ENCODE measurements around the gene CYB5R3.

CYB5R3 gene

DNA sequence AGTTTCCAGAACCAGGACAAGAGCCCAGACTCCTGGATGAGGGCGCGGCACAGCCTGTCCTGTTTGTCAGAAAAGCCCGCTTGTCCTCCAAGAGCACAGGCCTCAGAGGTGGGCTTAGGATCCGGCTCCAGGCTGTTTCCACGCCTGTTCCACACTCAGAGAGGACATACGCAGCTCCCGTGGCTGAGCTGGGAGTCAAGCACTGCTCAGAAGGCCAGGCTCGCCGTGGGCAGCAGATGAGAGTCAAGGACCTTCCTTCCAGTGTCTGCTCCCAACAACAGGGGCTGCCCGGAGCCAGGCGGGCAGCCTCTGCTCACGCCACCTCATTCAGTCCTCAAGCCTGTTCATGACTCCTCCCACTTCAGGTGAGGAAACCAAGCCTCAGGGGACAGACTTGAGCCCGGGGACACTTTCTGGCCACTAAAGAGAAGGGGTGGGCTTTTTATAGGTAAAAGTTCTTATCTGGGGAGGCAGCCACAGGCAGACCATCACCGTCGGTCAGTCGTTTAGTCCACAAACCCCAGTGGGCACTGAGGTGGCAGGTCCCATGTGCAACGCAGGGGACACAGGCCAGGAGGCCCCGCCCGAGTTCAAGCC, 3.8 kb downstream of the CYB5R3 start:
- no peak for DNase-seq (ENCODE audit: low spot score)

DNA sequence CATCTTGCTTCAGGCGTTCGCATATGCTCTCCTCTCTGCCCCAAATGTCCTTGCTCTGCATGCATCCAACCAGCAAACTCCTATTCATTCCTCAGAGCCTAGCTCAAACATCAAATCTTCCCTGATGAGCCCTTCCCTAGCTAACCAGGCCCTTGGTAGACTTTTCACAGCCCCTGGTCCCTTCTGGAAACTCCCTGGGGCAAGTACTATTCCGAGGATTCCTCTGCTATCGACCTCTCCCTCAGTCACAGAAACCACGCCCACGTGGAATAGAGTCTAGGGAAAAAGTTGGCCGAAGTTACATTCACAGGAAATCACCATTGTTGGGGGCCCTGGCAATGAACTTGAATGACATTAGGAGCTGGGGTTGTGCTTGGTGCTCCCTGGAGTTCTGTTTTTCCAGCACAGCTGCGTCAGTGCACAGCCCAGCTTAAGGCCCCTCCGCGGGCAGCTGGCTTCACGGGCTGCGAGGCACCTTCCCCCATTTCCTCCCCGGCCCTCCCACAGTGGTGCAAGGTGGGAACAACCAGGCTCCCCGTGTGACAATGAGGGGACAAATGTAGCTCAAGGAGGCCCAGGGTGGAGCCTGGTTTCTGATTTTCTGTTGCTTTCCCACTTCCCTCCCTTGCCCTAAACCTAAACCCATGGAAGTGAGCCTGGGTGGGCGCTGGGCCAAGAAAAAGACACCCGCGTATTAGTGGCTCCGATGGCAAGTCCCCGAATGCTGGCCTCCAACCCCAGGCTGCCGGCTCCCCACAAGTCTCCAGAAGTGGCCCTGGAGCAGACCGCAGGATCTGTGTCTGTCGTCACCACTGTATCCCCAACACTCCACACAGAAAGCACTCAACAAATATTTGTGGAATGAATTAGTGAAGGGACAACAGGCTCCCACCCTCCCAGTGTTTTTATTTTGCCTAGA, 4.5 kb downstream of the CYB5R3 start:
- DNase-seq (ENCODE audit: low spot score), result no peak

DNA sequence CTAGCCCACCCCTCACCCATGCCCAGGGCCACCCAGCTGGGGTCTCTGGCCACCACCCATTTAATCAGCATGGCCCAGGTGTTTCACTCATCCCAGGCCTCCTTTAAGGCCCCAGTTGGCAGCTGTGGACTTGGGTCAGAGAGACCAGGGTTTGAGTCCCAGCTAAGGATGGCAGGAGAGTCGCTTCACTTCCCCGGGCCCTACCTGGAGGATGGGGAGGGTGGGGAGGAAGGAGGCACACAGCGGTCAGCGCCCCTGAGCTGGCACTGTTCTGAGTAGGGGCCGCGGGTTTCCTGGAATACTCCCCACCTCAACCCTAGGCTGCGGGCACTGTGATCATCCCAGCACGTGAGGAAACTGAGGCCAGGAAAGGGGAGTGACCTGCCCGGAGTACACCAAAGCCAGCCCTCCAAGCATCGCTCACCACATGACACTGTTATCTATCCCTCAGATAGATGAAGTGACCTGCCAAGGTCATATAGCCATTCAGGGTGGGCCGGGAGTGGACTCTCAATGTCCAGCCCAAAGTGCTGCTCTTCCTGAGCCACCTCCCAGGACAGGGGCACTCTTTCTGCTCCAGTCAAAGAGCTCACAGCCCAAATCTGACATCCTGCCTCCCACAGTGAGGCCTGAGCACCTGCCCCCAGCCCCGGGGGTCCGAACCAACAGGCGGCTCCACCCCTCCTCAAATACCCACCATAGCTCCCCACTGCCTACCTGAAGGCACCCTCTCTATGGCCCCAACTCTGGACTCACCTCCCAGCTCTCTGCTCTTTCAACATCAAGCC, 5.4 kb downstream of the CYB5R3 start:
- no peak for DNase-seq (ENCODE audit: low spot score)

DNA sequence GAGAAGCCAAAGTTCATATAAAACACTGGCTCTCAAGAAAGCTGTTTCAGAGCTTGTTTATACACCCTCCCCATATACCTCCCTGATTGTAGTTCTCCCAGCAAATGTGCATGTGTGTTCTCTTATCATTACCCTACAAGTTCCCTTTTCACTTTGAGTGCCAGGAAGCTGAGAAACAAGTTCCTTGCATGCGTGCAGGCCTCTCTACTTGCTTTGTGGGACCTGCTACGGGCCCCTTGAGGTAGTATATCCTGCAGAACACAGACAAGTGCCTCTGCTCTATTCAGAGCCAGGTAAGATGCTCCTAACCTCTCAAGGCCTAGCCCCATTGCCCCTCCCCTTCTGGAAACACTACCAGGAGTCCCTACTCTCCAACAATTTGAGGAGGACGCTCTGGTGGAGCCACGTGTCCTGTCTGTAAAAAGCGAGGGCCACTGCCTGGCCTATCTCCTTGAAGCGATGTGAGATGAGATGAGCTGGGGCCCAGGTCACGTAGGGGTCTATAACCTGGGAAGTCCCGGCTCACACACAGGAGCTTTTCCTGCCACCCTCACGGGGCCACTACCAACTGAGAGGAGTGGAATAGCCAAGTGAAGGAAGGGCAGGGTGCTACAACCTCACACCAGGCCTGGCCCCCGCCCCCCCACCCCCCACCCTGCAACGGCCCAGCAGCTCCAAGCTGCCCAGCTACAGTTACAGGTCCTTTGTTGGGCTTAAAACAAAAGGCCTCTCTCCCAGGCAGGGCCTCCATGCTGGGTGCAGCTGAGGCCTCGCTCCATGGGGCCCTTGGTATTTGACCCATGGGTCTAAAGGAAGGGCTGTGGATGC, 6.2 kb downstream of the CYB5R3 start:
- no peak for DNase-seq (ENCODE audit: low spot score)

DNA sequence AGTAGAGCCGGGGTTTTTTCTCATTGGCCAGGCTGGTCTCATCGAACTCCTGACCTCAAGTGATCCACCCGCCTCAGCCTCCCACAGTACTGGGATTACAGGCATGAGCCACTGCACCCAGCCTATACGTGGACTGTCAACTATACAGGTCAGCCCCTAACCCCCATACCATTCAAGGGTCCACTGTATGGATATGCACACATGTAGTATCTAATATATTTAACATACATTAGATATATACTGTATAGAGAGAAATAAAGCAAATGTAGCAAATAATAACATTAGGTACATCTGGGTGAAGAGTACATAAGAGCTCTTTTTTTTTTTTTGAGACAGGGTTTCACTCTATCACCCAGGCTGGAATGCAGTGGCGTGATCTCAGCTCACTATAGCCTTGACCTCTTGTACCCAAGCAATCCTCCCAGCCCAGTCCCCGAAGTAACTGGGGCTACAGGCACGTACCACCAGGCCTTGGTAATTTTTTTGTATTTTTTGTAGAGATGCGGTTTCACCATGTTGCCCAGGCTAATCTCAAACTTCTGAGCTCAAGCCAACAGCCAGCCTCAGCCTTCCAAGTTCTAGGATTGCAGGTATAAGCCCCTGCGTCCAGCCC, 7.3 kb downstream of the CYB5R3 start:
- no peak for DNase-seq (ENCODE audit: low spot score)

DNA sequence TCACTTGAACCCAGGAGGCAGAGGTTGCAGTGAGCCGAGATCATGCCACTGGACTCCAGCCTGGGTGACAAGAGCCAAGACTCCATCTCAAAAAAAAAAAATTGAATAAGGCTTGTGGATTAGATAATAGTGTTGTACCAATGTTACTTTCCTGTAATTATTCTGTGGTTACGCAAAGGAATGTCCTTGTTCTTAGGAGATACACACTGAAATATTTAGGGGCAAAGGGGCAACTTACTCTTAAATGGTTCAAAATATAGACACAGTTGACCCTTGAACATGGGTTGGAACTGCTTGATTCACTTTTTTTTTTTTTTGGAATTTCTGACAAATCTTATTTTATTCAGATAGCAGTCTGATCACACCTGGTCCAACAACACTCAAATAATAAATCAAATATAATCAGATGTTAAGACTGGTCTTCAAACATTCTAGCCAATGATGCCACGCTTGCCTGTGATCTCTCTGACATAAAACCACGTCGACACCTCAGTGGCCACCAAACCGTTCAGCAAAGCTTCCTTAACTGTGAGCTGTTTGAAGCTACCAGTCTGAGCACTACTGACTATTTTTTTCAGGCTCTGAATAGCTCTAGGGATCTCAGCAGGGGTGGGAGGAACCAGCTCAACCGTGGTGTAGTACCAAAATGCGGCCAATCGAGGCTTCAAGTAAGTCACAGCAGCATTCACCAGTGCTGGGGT, 9.5 kb downstream of the CYB5R3 start:
- DNase-seq (ENCODE audit: low spot score), result no peak

DNA sequence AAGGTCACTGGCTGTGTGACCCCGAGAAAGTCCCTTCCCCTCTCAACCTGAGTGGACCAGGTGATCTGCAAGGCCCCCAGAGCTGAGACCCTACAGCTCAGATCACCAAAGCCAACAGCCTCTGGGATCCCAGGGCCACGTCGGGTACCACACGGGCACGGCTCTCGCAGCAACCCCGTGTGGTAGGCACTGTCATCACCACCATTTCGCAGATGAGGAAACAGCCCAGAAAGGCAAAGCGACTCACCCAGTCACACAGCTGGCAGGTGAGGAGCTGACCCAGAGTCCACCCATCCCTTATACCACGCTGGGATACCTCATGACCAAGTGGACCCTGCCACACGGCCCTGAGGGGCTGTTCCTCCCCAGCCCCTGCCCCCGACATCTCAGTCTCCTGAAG, 11.6 kb downstream of the CYB5R3 start:
- DNase-seq (ENCODE audit: low spot score), result no peak

DNA sequence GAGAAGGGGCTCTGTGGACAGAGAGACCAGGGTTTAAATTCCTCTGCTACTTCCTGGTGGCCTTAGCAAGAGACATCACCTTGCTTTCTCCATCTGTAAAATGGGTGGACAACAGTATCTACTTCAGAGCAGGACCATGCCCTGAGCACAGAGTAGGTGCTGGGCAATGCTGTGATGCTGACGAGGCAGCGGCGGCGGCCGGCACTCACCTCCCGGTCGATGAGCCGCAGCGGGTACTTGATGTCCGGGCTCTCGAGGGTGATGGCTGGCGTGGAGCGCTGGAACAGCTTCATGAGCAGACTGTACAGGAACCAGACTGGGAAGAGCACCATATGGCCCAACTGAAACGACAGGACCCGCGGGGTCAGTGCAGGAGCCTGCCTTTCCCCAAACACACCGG, 12.7 kb downstream of the CYB5R3 start:
- DNase-seq (ENCODE audit: low spot score), result no peak

DNA sequence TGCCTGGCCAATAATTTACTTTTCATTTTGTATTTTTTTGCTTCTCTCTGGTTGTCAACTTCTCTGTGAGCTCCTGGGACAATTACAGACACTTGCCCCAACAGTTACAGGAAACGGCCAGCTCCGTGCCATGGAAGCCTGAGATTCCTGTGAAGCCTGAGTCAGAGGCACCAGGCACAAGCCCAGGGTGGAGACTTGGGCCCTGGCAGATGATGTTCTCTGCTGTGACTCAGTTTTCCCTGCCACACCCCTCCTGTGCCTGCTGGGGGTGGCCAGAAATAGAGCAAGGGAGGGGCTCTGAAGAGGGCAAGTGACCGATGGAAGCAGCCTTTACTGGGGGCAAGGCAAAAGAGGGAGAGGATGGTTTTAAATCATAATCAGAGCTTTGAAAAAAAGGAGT, 13.7 kb downstream of the CYB5R3 start:
- DNase-seq (ENCODE audit: low spot score), result no peak

DNA sequence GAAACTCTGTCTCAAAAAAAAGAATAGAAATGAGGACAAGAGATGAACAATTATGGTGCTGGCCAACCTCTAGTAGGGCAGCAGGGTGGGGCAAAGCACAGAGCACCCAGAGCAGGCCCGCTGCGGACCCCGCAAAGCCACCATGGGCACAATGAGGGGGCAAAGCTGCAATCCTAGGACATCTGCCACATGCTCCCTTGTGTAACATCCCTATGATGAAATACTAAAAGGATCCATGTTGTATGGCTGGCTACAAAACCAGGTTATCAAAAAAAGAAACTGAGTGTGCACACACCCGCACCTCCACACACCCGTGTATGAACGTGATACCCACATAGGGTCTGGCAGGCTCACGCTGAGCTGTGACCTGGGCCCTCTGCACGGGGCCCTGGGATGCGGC, 16.2 kb downstream of the CYB5R3 start:
- no peak for DNase-seq (ENCODE audit: low spot score)

DNA sequence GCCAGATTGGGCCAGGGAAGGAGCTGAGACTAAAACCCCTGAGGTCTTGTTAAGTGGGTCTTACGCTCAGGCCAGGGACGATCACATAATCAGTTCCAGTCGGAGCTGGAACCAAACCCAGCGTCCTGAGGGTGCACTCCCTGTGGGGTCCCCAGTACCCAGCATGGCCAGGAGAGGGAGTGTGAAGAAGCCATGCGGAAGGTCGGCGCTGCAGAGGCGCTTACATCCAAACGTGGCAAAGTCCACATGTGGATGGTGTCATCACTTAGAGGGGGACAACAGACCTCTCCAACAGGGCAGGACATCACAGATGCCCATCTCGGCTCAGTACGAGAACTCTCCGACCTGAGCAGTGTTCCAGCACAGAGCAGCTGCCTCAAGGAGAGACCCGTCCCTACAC, 17.1 kb downstream of the CYB5R3 start:
- no peak for DNase-seq (ENCODE audit: low spot score)

DNA sequence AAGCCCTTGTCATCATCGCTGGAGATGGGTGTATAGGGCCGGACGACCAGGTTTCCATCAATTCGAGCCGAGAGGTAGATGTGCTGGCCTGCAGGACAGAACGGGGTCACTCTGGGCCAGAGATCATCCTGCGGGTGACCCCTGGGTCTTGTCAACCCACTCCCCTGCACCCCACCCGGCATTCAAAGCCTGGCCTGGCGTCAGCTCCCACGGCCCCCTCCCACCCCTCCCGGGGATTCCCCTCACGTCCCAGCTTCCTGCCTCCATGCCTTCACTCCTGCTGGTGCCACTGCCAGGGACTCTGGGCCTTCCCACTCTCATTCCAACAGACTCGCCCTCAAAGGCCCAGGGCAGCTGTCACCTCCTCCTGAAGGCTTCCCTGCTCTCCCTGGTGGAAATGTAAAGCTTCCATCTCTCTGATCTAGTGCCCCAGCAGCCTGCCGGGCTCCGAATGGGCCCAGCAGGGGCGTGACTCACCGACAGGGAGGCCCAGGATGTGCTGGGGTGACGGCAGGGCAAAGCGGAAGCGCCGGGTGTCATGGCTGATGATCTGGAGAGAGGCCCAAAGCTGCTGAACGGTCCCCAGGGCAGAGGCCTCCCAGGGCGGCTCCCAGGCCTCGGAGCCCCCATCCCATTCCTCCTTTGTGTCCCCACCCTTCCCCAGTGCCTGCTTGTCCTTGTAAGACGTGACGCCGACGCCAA, 18.1 kb downstream of the CYB5R3 start:
- no peak for DNase-seq (ENCODE audit: low spot score)

DNA sequence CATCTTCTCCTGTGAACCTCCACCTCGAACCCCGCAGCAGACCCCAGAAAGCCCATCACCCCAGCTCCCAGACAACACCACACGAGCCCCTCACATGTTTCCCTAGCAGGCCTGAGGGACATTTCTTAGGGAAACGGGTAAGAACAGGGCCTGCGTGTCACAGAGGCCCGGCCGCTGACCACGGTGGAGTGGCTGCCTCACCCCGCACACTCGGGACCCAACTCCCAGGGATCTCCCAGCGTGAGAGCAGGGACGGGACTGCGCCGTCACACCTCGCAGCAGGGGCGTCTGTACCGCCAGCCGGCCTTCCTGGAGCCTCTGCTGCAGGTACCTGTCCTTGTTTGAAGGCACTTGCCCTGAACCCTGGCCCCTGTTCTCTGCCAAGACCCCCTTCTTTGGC, 19.0 kb downstream of the CYB5R3 start:
- no peak for DNase-seq (ENCODE audit: low spot score)

DNA sequence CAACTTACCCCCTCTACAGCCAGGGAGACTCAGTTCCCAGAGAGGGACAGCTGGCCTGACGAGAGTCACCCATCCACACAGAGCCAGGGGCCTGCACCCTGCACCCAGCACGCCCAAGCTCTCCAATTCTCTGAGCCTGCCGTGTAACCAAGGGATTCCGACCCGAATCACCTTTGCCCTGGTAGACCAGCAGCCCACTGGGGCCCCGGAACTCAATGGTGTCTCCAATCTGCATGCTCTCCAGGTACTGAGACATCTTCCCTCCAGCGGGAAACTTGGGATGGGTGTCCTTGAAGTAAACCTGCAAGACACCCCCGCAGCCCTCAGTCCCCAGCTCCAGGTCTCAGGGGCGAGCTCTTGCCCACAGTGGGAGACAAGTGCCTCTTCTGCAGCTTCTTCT, 21.2 kb downstream of the CYB5R3 start:
- no peak for DNase-seq (ENCODE audit: low spot score)

DNA sequence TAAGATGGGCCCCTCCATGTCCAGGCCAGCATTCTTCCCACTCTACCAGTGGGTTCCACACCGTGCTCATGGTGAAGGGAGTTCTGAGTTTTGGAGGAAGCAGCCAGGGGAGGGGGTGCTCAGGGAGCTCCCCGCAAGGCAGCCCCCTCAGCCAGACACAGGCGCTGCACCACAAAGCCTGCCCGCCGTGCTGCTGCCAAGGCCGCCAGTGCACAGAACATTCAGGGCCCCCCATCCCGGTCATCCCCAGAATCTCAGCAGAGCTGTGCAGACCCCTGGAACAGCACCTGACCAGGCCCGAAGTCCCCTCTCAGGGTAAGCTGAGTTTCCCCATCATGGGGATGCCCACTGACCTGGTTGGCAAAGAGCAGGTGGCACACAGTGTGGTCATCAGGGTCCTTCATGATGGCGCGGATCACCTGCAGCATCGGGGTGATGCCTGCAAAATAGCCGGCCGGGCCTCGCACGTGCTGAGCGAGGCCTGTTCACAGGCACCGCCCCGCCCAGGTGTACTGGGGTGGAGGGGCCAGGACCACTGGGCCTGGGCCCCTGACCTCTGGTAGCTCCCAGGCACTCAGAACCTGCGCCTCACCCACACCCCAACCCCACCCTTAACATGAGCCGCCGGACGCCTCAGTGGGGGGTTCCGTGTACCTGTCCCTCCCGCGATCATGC, 22.1 kb downstream of the CYB5R3 start:
- DNase-seq (ENCODE audit: low spot score), result no peak

DNA sequence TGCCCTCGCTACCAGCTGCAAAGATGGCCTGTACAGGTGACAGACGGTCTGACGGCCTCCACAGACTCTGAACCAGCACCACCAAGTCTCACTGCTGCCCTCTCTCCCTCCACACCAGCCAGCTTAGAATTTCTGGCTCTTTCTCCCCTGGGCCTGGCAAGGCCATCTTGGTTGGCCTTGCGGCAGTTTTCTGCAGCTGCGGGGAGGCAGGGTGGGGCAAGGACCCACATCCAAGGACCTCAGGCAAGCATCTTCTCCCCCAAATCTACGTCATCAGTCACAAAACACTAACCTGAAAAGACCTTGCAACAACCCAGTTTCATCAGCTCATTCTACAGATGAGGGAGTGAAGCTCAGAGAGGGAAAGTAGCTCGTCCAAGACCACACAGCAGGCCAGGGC, 22.8 kb downstream of the CYB5R3 start:
- DNase-seq (ENCODE audit: low spot score), result no peak

DNA sequence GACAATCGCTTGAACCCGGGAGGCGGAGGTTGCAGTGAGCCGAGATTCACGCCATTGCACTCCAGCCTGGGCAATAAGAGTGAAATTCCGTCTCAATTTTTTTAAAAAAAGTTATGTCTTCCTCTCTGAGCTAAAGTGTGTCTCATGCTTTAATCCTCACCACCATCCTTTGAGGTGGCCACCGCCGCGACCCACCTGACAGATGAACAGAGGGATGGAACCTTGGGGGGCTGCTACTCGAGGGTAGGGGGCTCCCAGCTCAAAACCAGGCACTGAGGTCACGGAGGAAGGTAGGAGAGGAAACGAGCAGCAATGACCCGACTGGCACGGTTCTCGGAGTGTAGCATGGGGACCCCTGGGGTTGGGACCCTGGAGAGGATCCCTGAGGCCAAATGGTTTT, 23.8 kb downstream of the CYB5R3 start:
- DNase-seq (ENCODE audit: low spot score), result no peak

DNA sequence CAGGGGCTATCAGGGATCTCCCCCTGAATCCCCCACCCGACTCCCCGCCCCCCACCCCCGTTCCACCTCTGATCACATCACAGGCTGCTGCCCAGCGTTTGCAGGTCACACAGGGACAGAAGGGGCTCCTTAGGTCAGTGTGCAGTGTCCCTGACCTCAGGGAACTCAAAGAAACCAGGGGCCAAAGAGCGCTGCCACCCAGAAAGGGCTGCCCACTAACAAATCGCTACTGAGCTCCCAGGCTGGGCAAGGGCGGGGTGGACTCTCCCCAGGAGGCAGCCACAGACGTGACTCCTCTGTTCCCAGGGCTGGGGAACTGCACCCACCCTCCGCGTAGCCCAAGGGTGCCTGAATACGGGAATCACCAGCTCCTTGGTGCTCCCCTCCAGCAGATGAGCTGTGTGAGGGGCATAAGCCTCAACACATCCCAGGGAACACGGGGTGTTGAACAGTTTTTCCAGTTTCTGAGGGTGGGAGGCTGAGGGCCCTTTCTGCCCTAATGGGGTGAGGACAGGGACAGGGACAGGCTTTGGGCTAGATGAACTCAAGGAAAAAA, 24.6 kb downstream of the CYB5R3 start:
- DNase-seq (ENCODE audit: low spot score), result no peak

DNA sequence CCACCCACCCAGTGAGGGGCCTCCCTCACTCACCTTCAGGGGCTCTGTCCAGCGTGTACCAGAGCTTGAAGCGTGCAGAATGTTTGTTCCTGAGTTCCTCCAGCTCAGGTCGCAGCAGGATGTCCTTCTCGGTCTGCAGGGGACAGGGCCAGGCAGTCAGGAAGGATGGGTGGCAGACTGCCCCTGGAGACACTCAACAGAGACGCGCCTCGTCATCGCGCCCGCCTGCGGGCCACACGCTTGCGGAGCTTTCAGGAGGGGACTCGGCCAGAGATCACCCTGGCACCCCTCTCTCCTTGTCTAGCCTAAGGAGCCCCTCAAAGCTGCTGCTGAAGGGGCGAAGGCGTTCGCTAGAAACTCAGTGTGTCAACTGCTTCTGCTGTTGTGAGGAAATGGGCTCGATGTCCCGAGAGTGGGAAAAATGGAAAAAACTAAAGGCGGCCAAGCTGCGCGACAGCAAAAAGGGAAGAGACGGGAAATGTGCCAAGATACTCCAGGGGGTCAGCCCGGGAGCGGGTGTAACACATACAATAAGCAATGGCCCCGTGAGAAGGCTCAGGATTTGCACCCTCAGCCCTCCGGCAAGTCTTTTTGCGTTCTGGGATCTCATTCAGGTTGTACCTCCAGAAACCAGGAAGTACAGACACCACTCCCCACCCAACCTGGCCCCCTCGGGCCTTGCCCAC, 25.3 kb downstream of the CYB5R3 start:
- no peak for DNase-seq (ENCODE audit: low spot score)

Data from iPS-NIHi11 (cell line).